A673 (cell line): ENCODE measurements around the gene SLC66A2.

Source experiments
- CTCF ChIP-seq: fragments of 300-800, 200-600 bp; sonication (generic); conservative IDR thresholded peaks from 2 replicates; pipeline ENCODE4 v1.5.1; 2017; ENCODE audit warnings: low read depth, mild to moderate bottlenecking, antibody characterized with exemption, low read length, moderate library complexity, mixed read lengths
- EZH2 ChIP-seq: fragments of 200-600 bp; sonication (generic); IDR thresholded peaks from 2 replicates; pipeline ENCODE4 v1.6.1; 2017; ENCODE audit warnings: borderline replicate concordance, low read depth, mild to moderate bottlenecking, mixed read lengths, antibody characterized with exemption, low read length; ENCODE audit not compliant: poor library complexity, severe bottlenecking

- TF ChIP-seq EZH2 (no peak), CTCF (no peak)
Measured at GRCh38 chr18:79973517-79973916, 22.1 kb upstream of the SLC66A2 start.
